ENCODE results near the gene SMARCC2. TPM values are rescaled to one million over a fixed set of nuclear protein-coding genes. Genes with fewer than 3 reads are reported as not detected.

Gene SMARCC2
- total and polyA plus RNA-seq, 9 of the 15 experiments (the other 6 are each of a cell fraction or from before 2014, with no cell fraction given) = 11.9 to 86.0 (median 36.6) TPM

DNA sequence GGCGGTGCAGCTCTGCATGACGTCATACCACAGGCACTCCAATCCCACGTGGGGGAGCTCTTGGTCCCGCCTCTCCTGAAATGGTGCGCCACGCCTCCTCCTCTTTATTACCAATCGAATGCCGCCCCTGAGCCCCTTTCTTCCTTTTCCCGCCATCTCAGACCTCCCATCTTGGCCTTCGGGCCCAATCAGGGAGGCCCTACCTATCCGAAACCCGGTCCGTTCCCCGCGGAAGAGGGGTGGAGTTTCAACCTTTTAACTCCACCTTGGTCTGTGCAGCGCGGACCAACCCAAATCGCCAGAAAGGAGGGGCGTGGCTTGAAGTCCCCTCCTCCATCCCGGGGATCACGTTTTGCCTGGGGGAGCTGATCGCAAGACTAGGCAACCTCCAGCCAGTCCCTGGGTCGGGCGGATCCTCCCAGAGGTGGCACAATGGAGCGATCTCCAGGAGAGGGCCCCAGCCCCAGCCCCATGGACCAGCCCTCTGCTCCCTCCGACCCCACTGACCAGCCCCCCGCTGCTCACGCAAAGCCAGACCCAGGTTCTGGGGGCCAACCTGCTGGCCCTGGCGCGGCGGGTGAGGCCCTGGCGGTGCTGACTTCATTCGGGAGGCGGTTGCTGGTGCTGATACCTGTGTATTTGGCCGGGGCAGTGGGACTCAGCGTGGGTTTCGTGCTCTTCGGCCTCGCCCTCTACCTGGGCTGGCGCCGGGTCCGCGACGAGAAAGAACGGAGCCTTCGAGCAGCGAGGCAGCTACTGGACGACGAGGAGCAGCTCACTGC, 61.2 kb downstream of the SMARCC2 start, which contains the start of gene ESYT1 (continued):
- TF ChIP-seq MNT (conservative IDR thresholded peaks at IDR 0.05) (peak; percentile 97), TEAD4 (IDR thresholded peaks at IDR 0.05; ENCODE audit: low read length) (no peak), TEAD4 (CRISPR knock-in tag; IDR thresholded peaks at IDR 0.05; ENCODE audit: borderline replicate concordance) (no peak), MBD2 (IDR thresholded peaks at IDR 0.05; ENCODE audit: borderline replicate concordance, low read depth) (peak; percentile 65; the same call in 1 of the 2 replicates), ZNF384 (IDR thresholded peaks at IDR 0.05; ENCODE audit: low read depth, low read length) (no peak), HSF4 (CRISPR knock-in tag; IDR thresholded peaks at IDR 0.05; ENCODE audit: borderline replicate concordance) (no peak), L3MBTL2 (IDR thresholded peaks at IDR 0.05) (peak; percentile 93), ZNF707 (CRISPR knock-in tag; conservative IDR thresholded peaks at IDR 0.05) (no peak), CUX1 (CRISPR knock-in tag; IDR thresholded peaks at IDR 0.05) (no peak), NKRF (IDR thresholded peaks at IDR 0.05; ENCODE audit: borderline replicate concordance) (peak; percentile 79), BMI1 (IDR thresholded peaks at IDR 0.05; ENCODE audit: low read length) (no peak), SNRNP70 (optimal IDR thresholded peaks at IDR 0.05; ENCODE audit: low read depth, low read length) (no peak), ZNF76 (CRISPR knock-in tag; IDR thresholded peaks at IDR 0.05; ENCODE audit: borderline replicate concordance) (no peak), TAF1 (IDR thresholded peaks at IDR 0.05; ENCODE audit: control insufficient read depth, extremely low read depth, insufficient read depth, low read length, severe bottlenecking) (peak; percentile 87), KDM4B (IDR thresholded peaks at IDR 0.05; ENCODE audit: borderline replicate concordance in 2 of 2, low read depth in 1 of 2) (0 out of 4 replicates have a peak, but pooled peaks of 1 of the 2 experiments have one; percentile 22), SUPT5H (IDR thresholded peaks at IDR 0.05) (peak; percentile 89), PHF21A (IDR thresholded peaks at IDR 0.05; ENCODE audit: borderline replicate concordance, low read depth) (no peak), ZFP1 (CRISPR knock-in tag; IDR thresholded peaks at IDR 0.05) (0 out of 2 replicates have a peak, but pooled peaks have one; percentile 5), HNRNPLL (IDR thresholded peaks at IDR 0.05; ENCODE audit: low read depth, low read length, poor library complexity, severe bottlenecking) (peak; percentile 74)

Measured in K562 (cell line).